ENCODE data around the gene PMM2. TPM values are rescaled to one million over a fixed set of nuclear protein-coding genes. Genes with fewer than 3 reads are reported as not detected.
"Not testable (repeated sequence)": the region's sequence is repeated elsewhere in the genome, so short reads cannot be mapped to it uniquely, and the experiment has no call there.

PMM2 gene
- total RNA-seq, 1 experiment from 2014 or later, result 49.2 TPM

- DNase-seq (ENCODE audit: low read depth, low spot score); in situ Hi-C loops (cut with HindIII; ENCODE audit: low pct_unique_long_range_greater_than_20kb, low sequenced_read_pairs): not testable (repeated sequence)
Measured at GRCh38 chr16:8842016-8842415, 44.4 kb downstream of the PMM2 start.

DNA sequence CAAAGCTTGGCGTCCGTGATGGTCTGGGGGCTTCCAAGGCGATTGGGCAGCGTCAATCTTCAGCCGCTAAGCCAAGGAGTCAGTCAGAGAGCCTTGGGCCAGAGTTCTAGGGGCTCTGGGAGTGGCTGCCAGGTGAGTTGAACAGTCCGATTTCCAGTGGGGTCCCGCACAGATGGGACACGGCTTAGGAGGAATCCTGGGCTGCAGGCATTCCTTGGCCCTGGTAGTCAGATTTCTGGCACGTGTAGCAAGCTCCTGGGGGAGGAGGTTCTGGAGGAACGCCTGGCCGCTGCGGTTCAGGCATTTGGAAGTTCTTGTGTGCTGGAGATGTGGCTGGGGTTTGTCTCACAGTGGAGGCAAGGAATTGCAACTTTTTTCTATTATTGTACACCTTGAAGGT, 45.7 kb downstream of the PMM2 start:
- in situ Hi-C loops (cut with HindIII; ENCODE audit: low pct_unique_long_range_greater_than_20kb, low sequenced_read_pairs); DNase-seq (ENCODE audit: low read depth, low spot score): not testable (repeated sequence)

DNA sequence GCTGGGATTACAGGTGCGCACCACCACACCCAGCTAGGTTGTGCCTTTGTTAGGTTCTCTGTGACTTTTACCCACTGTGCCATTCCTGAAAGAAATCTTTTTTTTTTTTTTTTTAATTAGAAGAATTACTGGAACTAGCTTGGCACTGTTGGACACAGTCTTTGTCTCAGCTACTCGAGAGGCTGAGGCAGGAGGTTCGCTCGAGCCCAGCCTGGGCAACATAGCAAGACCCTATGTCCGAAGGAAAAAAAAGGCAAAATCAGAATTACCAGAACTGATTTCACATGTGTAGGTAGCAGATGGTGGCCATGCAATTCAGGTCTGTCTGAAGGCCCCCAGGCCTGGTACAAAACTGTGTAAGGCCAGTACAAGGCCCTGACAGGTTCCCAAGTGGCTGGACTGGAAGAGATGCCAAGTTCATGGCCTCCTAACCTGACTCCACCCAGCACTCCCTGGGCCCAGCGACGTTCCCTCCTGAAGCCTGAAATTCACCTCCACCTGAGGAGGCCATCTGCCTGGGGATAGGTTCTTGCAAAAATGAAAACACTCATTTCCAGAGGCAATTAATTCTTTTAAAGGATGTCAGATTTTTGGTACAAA, 48.2 kb downstream of the PMM2 start:
- in situ Hi-C loops (cut with HindIII; ENCODE audit: low pct_unique_long_range_greater_than_20kb, low sequenced_read_pairs), result no loop called here
- DNase-seq (ENCODE audit: low read depth, low spot score), result no peak

- no peak for DNase-seq (ENCODE audit: low read depth, low spot score)
- in situ Hi-C loops (cut with HindIII; ENCODE audit: low pct_unique_long_range_greater_than_20kb, low sequenced_read_pairs), result no loop called here
Measured at GRCh38 chr16:8846401-8846932, 48.8 kb downstream of the PMM2 start.

DNA sequence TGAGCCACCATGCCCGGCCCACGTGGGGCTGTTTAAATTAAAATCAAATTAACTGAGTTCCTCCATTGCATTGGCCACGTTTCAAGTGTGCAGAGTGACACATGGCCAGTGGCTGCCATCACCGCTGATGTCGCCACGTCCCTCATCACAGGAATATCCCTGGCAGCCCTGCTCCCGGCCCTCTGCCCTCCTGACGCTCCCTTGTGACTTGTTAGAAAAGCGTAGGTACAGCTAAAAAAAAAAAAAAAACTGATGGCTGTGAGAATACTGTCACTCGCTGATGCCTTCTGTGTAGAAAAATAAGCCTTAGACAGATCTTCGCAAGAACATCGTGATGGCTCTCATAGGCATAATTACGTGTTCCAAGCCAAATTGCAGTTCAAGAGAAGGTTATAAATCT, 49.5 kb downstream of the PMM2 start:
- in situ Hi-C loops (cut with HindIII; ENCODE audit: low pct_unique_long_range_greater_than_20kb, low sequenced_read_pairs), result no loop called here
- DNase-seq (ENCODE audit: low read depth, low spot score), result no peak

DNA sequence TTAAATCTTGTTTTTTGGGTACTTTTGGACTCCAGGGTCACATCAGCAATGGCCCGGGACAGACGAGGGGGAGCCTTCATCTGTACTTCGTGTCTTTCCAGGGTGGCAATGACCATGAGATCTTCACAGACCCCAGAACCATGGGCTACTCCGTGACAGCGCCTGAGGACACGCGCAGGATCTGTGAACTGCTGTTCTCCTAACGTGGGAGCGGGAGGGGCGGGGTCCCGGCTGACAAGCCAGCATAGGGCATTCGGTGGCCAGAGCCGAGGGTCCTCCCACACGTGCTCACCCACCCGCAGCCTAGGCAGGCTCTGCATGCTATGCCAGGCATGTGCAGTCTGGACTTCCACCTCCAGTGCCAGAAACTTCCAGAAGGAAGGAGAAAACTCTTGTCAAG, 50.0 kb downstream of the PMM2 start:
- DNase-seq (ENCODE audit: low read depth, low spot score), result no peak
- in situ Hi-C loops (cut with HindIII; ENCODE audit: low pct_unique_long_range_greater_than_20kb, low sequenced_read_pairs), result no loop called here

DNA sequence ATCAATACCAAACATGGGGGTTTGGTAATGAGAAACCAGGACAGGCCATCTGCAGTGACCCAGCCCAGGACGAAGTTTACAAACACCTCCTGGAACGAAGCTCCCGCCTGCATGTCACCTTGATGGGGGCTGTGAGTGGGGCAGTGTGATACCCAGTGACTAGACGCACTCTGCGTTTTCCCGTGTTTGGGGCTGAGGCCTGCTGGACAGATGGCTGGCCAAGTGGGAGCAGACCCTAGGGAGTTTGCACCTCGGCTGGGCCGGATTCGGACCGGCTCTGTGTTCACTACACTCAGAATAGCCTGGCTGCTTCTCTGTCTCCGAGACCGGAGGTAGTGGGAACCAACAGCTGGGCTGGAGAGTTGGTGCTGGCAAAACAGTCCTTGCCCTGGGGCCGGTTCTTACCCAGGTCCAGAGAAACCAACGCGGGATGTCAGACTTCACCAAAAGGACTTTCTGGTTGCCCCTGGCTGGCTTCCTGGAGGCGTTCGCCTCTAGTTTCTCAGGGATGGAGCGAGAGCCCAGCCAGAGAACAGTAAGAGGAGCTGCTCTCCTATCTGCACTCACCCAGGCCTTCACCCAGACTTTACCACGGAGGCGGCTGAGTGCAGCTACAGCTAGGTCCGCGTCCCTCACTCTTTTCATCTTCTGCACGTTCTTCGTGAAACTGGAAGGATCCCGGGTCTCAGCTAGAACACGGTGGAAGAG, 50.7 kb downstream of the PMM2 start:
- in situ Hi-C loops (cut with HindIII; ENCODE audit: low pct_unique_long_range_greater_than_20kb, low sequenced_read_pairs), result no loop called here
- DNase-seq (ENCODE audit: low read depth, low spot score), result no peak

DNA sequence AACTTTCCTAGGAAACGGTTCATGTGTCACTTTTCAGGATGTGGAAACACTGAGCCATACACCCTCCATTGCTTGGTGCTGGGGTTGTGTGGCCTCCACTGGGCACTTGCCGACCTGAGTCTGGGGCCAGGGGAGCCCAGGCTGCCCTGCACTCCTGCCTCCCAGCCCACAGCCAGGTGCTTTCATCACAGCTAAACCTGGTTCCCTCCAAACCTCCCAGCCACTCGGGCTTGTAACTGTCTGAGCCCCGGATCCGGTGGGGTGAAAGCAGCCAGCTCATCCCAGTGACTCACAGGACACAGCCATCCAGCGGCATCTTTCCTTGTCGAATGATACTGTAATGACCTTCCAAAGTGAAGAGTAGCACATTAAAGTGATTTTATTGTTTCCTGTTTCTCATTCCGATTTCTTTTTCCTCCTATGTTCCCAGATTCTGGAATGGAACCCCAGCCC, 51.3 kb downstream of the PMM2 start:
- in situ Hi-C loops (cut with HindIII; ENCODE audit: low pct_unique_long_range_greater_than_20kb, low sequenced_read_pairs), result no loop called here
- no peak for DNase-seq (ENCODE audit: low read depth, low spot score)

- no peak for DNase-seq (ENCODE audit: low read depth, low spot score)
Measured at GRCh38 chr16:8849411-8850011, 51.9 kb downstream of the PMM2 start.

GRCh38 chr16:8850279-8850885, 52.7 kb downstream of the PMM2 start:
- in situ Hi-C loops (cut with HindIII; ENCODE audit: low pct_unique_long_range_greater_than_20kb, low sequenced_read_pairs), result no loop called here
- no peak for DNase-seq (ENCODE audit: low read depth, low spot score)

More at GRCh38 chr16:8849411-8850011, 51.9 kb downstream of the PMM2 start:
- in situ Hi-C loops (cut with HindIII; ENCODE audit: low pct_unique_long_range_greater_than_20kb, low sequenced_read_pairs), result no loop called here

- DNase-seq (ENCODE audit: low read depth, low spot score), result no peak
- in situ Hi-C loops (cut with HindIII; ENCODE audit: low pct_unique_long_range_greater_than_20kb, low sequenced_read_pairs), result no loop called here
Measured at GRCh38 chr16:8851761-8852403, 54.2 kb downstream of the PMM2 start.

- in situ Hi-C loops (cut with HindIII; ENCODE audit: low pct_unique_long_range_greater_than_20kb, low sequenced_read_pairs), result no loop called here
- DNase-seq (ENCODE audit: low read depth, low spot score), result no peak
Measured at GRCh38 chr16:8852534-8852933, 54.9 kb downstream of the PMM2 start.

GRCh38 chr16:8853150-8853549, 55.5 kb downstream of the PMM2 start:
- no peak for DNase-seq (ENCODE audit: low read depth, low spot score)
- in situ Hi-C loops (cut with HindIII; ENCODE audit: low pct_unique_long_range_greater_than_20kb, low sequenced_read_pairs), result no loop called here

DNA sequence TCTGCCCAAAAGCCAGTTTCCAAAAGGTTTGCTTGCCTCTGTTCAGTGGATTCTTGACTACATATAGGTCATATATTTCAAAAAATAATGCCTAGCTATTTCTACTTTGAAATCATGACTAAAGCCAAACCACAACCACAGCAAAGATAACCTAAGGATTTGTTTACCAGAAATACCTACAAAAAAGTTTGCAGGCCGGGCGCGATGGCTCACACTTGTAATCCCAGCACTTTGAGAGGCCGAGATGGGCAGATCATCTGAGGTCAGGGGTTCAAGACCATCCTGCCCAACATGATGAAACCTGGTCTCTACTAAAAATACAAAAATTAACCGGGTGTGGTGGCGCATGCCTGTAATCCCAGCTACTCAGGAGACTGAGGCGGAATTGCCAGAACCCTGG, 56.0 kb downstream of the PMM2 start:
- in situ Hi-C loops (cut with HindIII; ENCODE audit: low pct_unique_long_range_greater_than_20kb, low sequenced_read_pairs), result no loop called here
- no peak for DNase-seq (ENCODE audit: low read depth, low spot score)

DNA sequence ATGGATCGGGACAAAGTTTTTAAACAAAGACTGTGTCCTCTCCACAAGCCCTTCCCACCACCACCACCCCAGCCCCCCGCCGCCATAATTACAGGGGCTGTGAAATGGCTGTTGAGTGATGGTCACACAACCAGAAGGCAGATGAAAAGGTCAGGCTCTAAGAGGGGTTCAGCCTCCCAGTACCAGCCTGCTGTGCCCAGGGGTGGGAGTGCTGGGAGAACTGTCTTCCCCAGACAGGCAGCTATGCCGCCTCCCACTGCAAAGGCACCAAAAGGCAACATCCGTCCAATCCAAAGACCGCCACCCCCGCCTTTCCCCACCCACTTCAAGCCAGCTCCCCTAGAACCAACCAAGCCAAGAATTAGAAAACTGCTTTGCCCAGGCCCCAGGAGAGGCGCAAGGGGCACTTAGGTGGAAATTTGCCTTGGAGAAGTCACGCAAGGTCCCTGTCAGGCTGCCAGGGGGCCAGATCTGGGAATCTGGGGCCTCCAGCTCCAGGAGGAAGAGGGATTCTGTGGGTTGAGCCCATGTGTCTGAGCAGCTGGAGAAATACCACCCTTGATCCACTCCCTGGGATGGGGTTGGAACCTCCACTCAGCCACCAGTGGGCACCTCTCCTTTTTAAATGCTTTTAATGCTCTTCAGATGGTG, 56.8 kb downstream of the PMM2 start:
- no peak for DNase-seq (ENCODE audit: low read depth, low spot score)

GRCh38 chr16:8855051-8855786, 57.6 kb downstream of the PMM2 start:
- DNase-seq (ENCODE audit: low read depth, low spot score), result no peak

More for the DNA sequence above, 56.8 kb downstream of the PMM2 start:
- in situ Hi-C loops (cut with HindIII; ENCODE audit: low pct_unique_long_range_greater_than_20kb, low sequenced_read_pairs), result no loop called here

GRCh38 chr16:8855972-8856371, 58.3 kb downstream of the PMM2 start:
- in situ Hi-C loops (cut with HindIII; ENCODE audit: low pct_unique_long_range_greater_than_20kb, low sequenced_read_pairs), result no loop called here
- no peak for DNase-seq (ENCODE audit: low read depth, low spot score)

More at GRCh38 chr16:8855051-8855786, 57.6 kb downstream of the PMM2 start:
- in situ Hi-C loops (cut with HindIII; ENCODE audit: low pct_unique_long_range_greater_than_20kb, low sequenced_read_pairs), result no loop called here

Data from SK-MEL-5 (cell line).